Brain microvascular endothelial cell (primary cell): ENCODE results near the gene NAA25.

Experiments used
- DNase-seq: peaks from one replicate; pipeline ENCODE4 v3.0.0-alpha.2; 2020
- H3K27ac ChIP-seq: fragments of 250-450 bp; sonication (Bioruptor Pico); 2 replicates; pipeline ENCODE4 v1.5.1; 2020; ENCODE audit warnings: mild to moderate bottlenecking, moderate library complexity
- H3K27me3 ChIP-seq: fragments of 250-450 bp; sonication (Bioruptor Pico); replicated peaks from 2 replicates; pipeline ENCODE4 v1.5.1; 2020; ENCODE audit warnings: mild to moderate bottlenecking
- H3K36me3 ChIP-seq: fragments of 250-450 bp; sonication (Bioruptor Pico); replicated peaks from 2 replicates; pipeline ENCODE4 v1.5.1; 2020; ENCODE audit warnings: mild to moderate bottlenecking
- H3K4me3 ChIP-seq: 2 replicates; pipeline ENCODE4 v1.5.1; 2011; ENCODE audit warnings: low read depth, mild to moderate bottlenecking, control low read depth, low read length, moderate library complexity
- in situ Hi-C: cut with HindIII; loops from 2 replicates; pipeline ENCODE4 v1.10.0; 2017; ENCODE audit warnings: low sequenced_read_pairs, low pct_ligation_motif_present
- TF ChIP-seq, protein P1 (sequence below): IDR thresholded peaks from 2 replicates; pipeline ENCODE4 v1.5.1; 2011; ENCODE audit warnings: low read depth, mild to moderate bottlenecking, moderate library complexity, low read length, control low read depth, inconsistent platforms; ENCODE audit errors: missing control alignments

Gene NAA25

GRCh38 chr12:112031472-112031871 is 77.1 kb downstream of the NAA25 start:
- in situ Hi-C loops = no loop called here
- H3K27ac ChIP-seq = no peak overlapping the region
- peaks cover 54% of the 10 kb centered on the region for H3K36me3 ChIP-seq
- no peak for DNase-seq
- no peak overlapping the region for H3K4me3 ChIP-seq
- no peaks in the 10 kb centered on the region for H3K27me3 ChIP-seq
- TF ChIP-seq, protein P1, sequence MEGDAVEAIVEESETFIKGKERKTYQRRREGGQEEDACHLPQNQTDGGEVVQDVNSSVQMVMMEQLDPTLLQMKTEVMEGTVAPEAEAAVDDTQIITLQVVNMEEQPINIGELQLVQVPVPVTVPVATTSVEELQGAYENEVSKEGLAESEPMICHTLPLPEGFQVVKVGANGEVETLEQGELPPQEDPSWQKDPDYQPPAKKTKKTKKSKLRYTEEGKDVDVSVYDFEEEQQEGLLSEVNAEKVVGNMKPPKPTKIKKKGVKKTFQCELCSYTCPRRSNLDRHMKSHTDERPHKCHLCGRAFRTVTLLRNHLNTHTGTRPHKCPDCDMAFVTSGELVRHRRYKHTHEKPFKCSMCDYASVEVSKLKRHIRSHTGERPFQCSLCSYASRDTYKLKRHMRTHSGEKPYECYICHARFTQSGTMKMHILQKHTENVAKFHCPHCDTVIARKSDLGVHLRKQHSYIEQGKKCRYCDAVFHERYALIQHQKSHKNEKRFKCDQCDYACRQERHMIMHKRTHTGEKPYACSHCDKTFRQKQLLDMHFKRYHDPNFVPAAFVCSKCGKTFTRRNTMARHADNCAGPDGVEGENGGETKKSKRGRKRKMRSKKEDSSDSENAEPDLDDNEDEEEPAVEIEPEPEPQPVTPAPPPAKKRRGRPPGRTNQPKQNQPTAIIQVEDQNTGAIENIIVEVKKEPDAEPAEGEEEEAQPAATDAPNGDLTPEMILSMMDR = no peak

DNA sequence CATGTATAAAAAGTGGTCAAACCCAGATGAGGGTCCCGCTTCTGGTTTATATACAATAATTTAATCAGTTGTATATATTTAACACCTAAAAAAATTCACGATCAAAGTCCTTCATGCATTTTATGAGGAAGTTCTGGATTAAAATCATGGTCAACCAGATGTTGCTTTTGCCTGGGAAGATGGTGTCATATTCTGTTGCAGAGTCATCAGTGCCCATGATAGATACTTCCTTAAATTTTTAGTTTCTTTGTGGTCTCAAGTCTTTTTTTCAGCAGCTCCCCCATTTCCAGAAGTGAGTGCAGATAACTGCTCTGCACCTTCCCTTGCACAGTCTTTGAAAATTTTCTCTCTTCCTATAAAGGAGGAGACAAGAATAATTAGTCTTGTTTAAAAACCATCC is 79.3 kb downstream of the NAA25 start:
- DNase-seq = no peak
- TF ChIP-seq, protein P1 = no peak
- no peak overlapping the region for H3K4me3 ChIP-seq
- no peaks in the 10 kb centered on the region for H3K27me3 ChIP-seq
- H3K27ac ChIP-seq = no peak overlapping the region
- in situ Hi-C loops = no loop called here
- H3K36me3 ChIP-seq = peaks cover 51% of the 10 kb centered on the region

GRCh38 chr12:112025808-112026375 is 82.7 kb downstream of the NAA25 start:
- DNase-seq = no peak

GRCh38 chr12:112023759-112024396 is 84.7 kb downstream of the NAA25 start:
- peaks cover 40% of the 10 kb centered on the region for H3K36me3 ChIP-seq
- in situ Hi-C loops = no loop called here
- DNase-seq = no peak

More at GRCh38 chr12:112025808-112026375, 82.7 kb downstream of the NAA25 start:
- in situ Hi-C loops = no loop called here
- TF ChIP-seq, protein P1 = no peak
- Histone ChIP-seq H3K27ac (no peak overlapping the region), H3K4me3 (no peak overlapping the region), H3K27me3 (no peaks in the 10 kb centered on the region), H3K36me3 (peaks cover 50% of the 10 kb centered on the region)

DNA sequence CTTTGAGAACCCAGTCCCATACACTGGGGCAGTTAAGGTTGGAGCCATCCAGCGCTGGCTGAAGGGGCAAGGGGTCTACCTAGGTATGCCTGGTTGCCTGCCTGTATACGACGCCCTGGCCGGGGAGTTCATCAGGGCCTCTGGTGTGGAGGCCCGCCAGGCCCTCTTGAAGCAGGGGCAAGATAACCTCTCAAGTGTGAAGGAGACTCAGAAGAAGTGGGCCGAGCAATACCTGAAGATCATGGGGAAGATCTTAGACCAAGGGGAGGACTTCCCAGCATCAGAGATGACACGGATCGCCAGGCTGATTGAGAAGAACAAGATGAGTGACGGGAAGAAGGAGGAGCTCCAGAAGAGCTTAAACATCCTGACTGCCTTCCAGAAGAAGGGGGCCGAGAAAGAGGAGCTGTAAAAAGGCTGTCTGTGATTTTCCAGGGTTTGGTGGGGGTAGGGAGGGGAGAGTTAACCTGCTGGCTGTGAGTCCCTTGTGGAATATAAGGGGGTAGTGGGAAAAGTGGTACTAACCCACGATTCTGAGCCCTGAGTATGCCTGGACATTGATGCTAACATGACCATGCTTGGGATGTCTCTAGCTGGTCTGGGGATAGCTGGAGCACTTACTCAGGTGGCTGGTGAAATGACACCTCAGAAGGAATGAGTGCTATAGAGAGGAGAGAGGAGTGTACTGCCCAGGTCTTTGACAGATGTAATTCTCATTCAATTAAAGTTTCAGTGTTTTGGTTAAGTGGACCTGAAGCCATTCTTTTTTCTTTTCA is 86.2 kb downstream of the NAA25 start:
- Histone ChIP-seq H3K36me3 (peaks cover 31% of the 10 kb centered on the region), H3K27ac (no peak overlapping the region), H3K4me3 (no peak overlapping the region), H3K27me3 (no peaks in the 10 kb centered on the region)
- TF ChIP-seq, protein P1 = no peak
- DNase-seq = no peak
- in situ Hi-C loops = no loop called here

More at GRCh38 chr12:112023759-112024396, 84.7 kb downstream of the NAA25 start:
- no peaks in the 10 kb centered on the region for H3K27me3 ChIP-seq
- H3K4me3 ChIP-seq = no peak overlapping the region
- TF ChIP-seq, protein P1 = no peak
- H3K27ac ChIP-seq = no peak overlapping the region
